GM19328 (cell line): ENCODE data around the gene SECISBP2L.

Experiments
- ATAC-seq: cut with Tn5 transposase; IDR thresholded peaks from one replicate; pipeline ENCODE4 v1.9.1; 2021; ENCODE audit warnings: mild to moderate bottlenecking, moderate library complexity; ENCODE audit not compliant: unreplicated experiment

The SECISBP2L gene

GRCh38 chr15:49060710-49061495 is 14.7 kb upstream of the SECISBP2L start:
- ATAC-seq = no peak

- no peak for ATAC-seq
Observed at GRCh38 chr15:49059491-49059890, 13.2 kb upstream of the SECISBP2L start.

GRCh38 chr15:49058559-49058958 is 12.3 kb upstream of the SECISBP2L start:
- no peak for ATAC-seq

GRCh38 chr15:49055630-49056029 is 9.4 kb upstream of the SECISBP2L start:
- ATAC-seq = no peak

- no peak for ATAC-seq
Observed at GRCh38 chr15:49052662-49053061, 6.4 kb upstream of the SECISBP2L start.

GRCh38 chr15:49047456-49047855 is 1.2 kb upstream of the SECISBP2L start:
- no peak for ATAC-seq

- ATAC-seq = peak; percentile 25
Observed at GRCh38 chr15:49045751-49046219, 461 bp downstream of the SECISBP2L start.

- no peak for ATAC-seq
Observed at GRCh38 chr15:49044766-49045606, 1.3 kb downstream of the SECISBP2L start.

GRCh38 chr15:49044002-49044401 is 2.2 kb downstream of the SECISBP2L start:
- ATAC-seq = no peak

- ATAC-seq = no peak
Observed at GRCh38 chr15:49042165-49042564, 4.1 kb downstream of the SECISBP2L start.

GRCh38 chr15:49041426-49041825 is 4.8 kb downstream of the SECISBP2L start:
- no peak for ATAC-seq

GRCh38 chr15:49040151-49040550 is 6.1 kb downstream of the SECISBP2L start:
- ATAC-seq = no peak

- ATAC-seq = no peak
Observed at GRCh38 chr15:49038382-49038781, 7.9 kb downstream of the SECISBP2L start.

- ATAC-seq = no peak
Observed at GRCh38 chr15:49037546-49037940, 8.7 kb downstream of the SECISBP2L start.

GRCh38 chr15:49036650-49037545 is 9.3 kb downstream of the SECISBP2L start:
- ATAC-seq = no peak

GRCh38 chr15:49035825-49036224 is 10.4 kb downstream of the SECISBP2L start:
- no peak for ATAC-seq

GRCh38 chr15:49032601-49033145 is 13.6 kb downstream of the SECISBP2L start:
- ATAC-seq = no peak

- no peak for ATAC-seq
Observed at GRCh38 chr15:49031804-49032203, 14.4 kb downstream of the SECISBP2L start.

GRCh38 chr15:49026700-49027099 is 19.5 kb downstream of the SECISBP2L start:
- no peak for ATAC-seq

- ATAC-seq = no peak
Observed at GRCh38 chr15:49024840-49025239, 21.4 kb downstream of the SECISBP2L start.

- no peak for ATAC-seq
Observed at GRCh38 chr15:49023354-49023753, 22.9 kb downstream of the SECISBP2L start.
